CD14-positive monocyte (primary cell): ENCODE data around the gene GPC6. TPM values are rescaled to one million over a fixed set of nuclear protein-coding genes. Genes with fewer than 3 reads are reported as not detected.

Experiments
- DNase-seq, 3 donors: peaks; one replicate each; pipeline ENCODE4 v3.0.0-alpha.2; 2011 to 2022
- H2AFZ ChIP-seq: 2 replicates; pipeline ENCODE4 v1.6.0; 2012; ENCODE audit warnings: mild to moderate bottlenecking, low read depth, low read length, inconsistent platforms; ENCODE audit not compliant: insufficient read depth, poor library complexity, severe bottlenecking
- H3K27ac ChIP-seq, 2 donors: 1 replicate in 1 of 2; 2 replicates in 1 of 2; pipeline ENCODE4 v1.5.1; 2012 to 2013; ENCODE audit warnings: low read length in 2 of 2, control low read depth in 1 of 2, inconsistent platforms in 1 of 2, low read depth in 1 of 2, mild to moderate bottlenecking in 1 of 2
- H3K27me3 ChIP-seq, 2 donors: one replicate each; pipeline versions ENCODE4 v1.6.0 to v1.6.1; 2011 to 2013; ENCODE audit warnings: low read length in 2 of 2; ENCODE audit not compliant: control insufficient read depth in 2 of 2, insufficient read depth in 2 of 2
- H3K36me3 ChIP-seq, 2 donors: replicated peaks in 1 of 2; 1 replicate in 1 of 2; 2 replicates in 1 of 2; pipeline versions ENCODE4 v1.5.1 to v1.6.1; 2012 to 2013; ENCODE audit warnings: low read length in 2 of 2, control low read depth in 1 of 2, inconsistent platforms in 1 of 2, mild to moderate bottlenecking in 1 of 2; ENCODE audit not compliant: insufficient read depth in 2 of 2, control insufficient read depth in 1 of 2
- H3K4me1 ChIP-seq, 2 donors: 1 replicate in 1 of 2; 2 replicates in 1 of 2; pipeline versions ENCODE4 v1.5.1 to v1.6.1; 2012 to 2013; ENCODE audit warnings: low read length in 2 of 2, control low read depth in 1 of 2, inconsistent platforms in 1 of 2, mild to moderate bottlenecking in 1 of 2, moderate library complexity in 1 of 2; ENCODE audit not compliant: insufficient read depth in 2 of 2, control insufficient read depth in 1 of 2
- H3K4me2 ChIP-seq: replicated peaks from 2 replicates; pipeline ENCODE3; 2012; ENCODE audit warnings: low read length, moderate library complexity, mild to moderate bottlenecking; ENCODE audit not compliant: poor library complexity, severe bottlenecking; ENCODE audit errors: extremely low read depth
- H3K4me3 ChIP-seq, 3 experiments: fragments of 200-600 bp in 1 of 3; sonication (generic) in 1 of 3; replicated peaks in 1 of 3; 1 replicate in 2 of 3; 2 replicates in 1 of 3; pipeline ENCODE4 v1.5.1; 2011 to 2013; ENCODE audit warnings: low read length in 3 of 3, mild to moderate bottlenecking in 3 of 3, control low read depth in 2 of 3, low read depth in 2 of 3, inconsistent platforms in 1 of 3, moderate library complexity in 1 of 3
- H3K79me2 ChIP-seq: 2 replicates; pipeline ENCODE4 v1.6.0; 2012; ENCODE audit warnings: mild to moderate bottlenecking, control low read depth, inconsistent platforms, low read length, moderate library complexity; ENCODE audit not compliant: insufficient read depth
- H3K9ac ChIP-seq: 2 replicates; pipeline ENCODE4 v1.6.0; 2017; ENCODE audit warnings: low read length, mild to moderate bottlenecking; ENCODE audit not compliant: insufficient read depth, poor library complexity, severe bottlenecking
- H3K9me3 ChIP-seq, 2 donors: replicated peaks in 1 of 2; 1 replicate in 1 of 2; 2 replicates in 1 of 2; pipeline versions ENCODE4 v1.5.1 to v1.6.1; 2012 to 2013; ENCODE audit warnings: low read length in 2 of 2, control low read depth in 1 of 2; ENCODE audit not compliant: control insufficient read depth in 1 of 2, insufficient read depth in 1 of 2
- H4K20me1 ChIP-seq: 2 replicates; pipeline ENCODE4 v1.6.0; 2012; ENCODE audit warnings: mild to moderate bottlenecking, low read length, control low read depth, moderate library complexity; ENCODE audit not compliant: insufficient read depth
- H3K27ac Mint-ChIP-seq, 7 donors: one replicate each; pipeline ENCODE4 v1.8.0; 2020; ENCODE audit warnings: mild to moderate bottlenecking in 7 of 7, mixed read lengths in 7 of 7, moderate library complexity in 6 of 7, inconsistent platforms in 2 of 7
- H3K27me3 Mint-ChIP-seq, 3 donors: one replicate each; pipeline ENCODE4 v1.8.0; 2021 to 2022; ENCODE audit warnings: low read depth in 3 of 3, mild to moderate bottlenecking in 3 of 3, mixed read lengths in 3 of 3, moderate library complexity in 3 of 3, inconsistent platforms in 1 of 3
- H3K36me3 Mint-ChIP-seq, 2 donors: one replicate each; pipeline ENCODE4 v1.8.0; 2020; ENCODE audit warnings: mixed read lengths in 2 of 2, inconsistent platforms in 1 of 2, mild to moderate bottlenecking in 1 of 2
- H3K4me1 Mint-ChIP-seq: one replicate; pipeline ENCODE4 v1.8.0; 2020; ENCODE audit warnings: mild to moderate bottlenecking, mixed read lengths
- H3K4me3 Mint-ChIP-seq, 2 donors: one replicate each; pipeline ENCODE4 v1.8.0; 2020; ENCODE audit warnings: mild to moderate bottlenecking in 2 of 2, mixed read lengths in 2 of 2, moderate library complexity in 1 of 2
- H3K9me3 Mint-ChIP-seq, 7 donors: one replicate each; pipeline ENCODE4 v1.8.0; 2020 to 2022; ENCODE audit warnings: mixed read lengths in 7 of 7, mild to moderate bottlenecking in 6 of 7, moderate library complexity in 6 of 7, inconsistent platforms in 2 of 7
- CTCF ChIP-seq: fragments of 200-600 bp; IDR thresholded peaks from one replicate; pipeline ENCODE4 v1.8.0; 2022; ENCODE audit warnings: antibody characterized with exemption, mild to moderate bottlenecking
- WGBS: methylation state at CpG from one replicate; pipeline ENCODE4 v1.1.5; 2013; ENCODE audit warnings: missing lambda C conversion rate; ENCODE audit not compliant: insufficient coverage; 5-methylcytosine and 5-hydroxymethylcytosine counted together
- intact Hi-C, 2 donors: fragments of 100-400 bp; cut with micrococcal nuclease; formaldehyde crosslinking; loops; one replicate each; pipeline versions ENCODE4 v1.15.0 to v1.15.1; 2023
- polyA plus RNA-seq, 3 donors: library from polyadenylated mRNA; depleted of rRNA in 1 of 3; unstranded in 2 of 3; stranded (reverse) in 1 of 3; fragments of 300-500 nt in 2 of 3; fragments of >200 nt in 1 of 3; fragmentation: Illumina TruSeq in 2 of 3; gene quantifications; 1 replicate in 2 of 3; 2 replicates in 1 of 3; pipeline ENCODE4 v1.2.3, GENCODE V29; 2012 to 2021

Gene GPC6
- polyA plus RNA-seq, 3 donors, result not detected

- Mint-ChIP-seq H3K27me3 (no peaks in the 10 kb centered on the region), H3K4me3 (no peak overlapping the region), H3K36me3 (no peaks in the 10 kb centered on the region), H3K4me1 (no peaks in the 10 kb centered on the region), H3K9me3 (peaks cover 0 to 4% (median 0%) of the 10 kb centered on the region in 7 donors), H3K27ac (no peak overlapping the region)
- intact Hi-C loops, result no loop called here
- no peak overlapping the region for H3K4me2 ChIP-seq
- H3K27ac ChIP-seq, result no peak overlapping the region
- no peaks in the 10 kb centered on the region for H3K4me1 ChIP-seq
- H3K27me3 ChIP-seq, result no peaks in the 10 kb centered on the region
- no peaks in the 10 kb centered on the region for H3K79me2 ChIP-seq
- H4K20me1 ChIP-seq, result no peaks in the 10 kb centered on the region
- peaks cover 2 to 4% of the 10 kb centered on the region in 2 donors for H3K9me3 ChIP-seq
- H2AFZ ChIP-seq, result no peak overlapping the region
- no peak overlapping the region for H3K4me3 ChIP-seq
- H3K9ac ChIP-seq, result no peak overlapping the region
- no peaks in the 10 kb centered on the region for H3K36me3 ChIP-seq
- DNase-seq, result no peak
- no peak for TF ChIP-seq CTCF
Observed at GRCh38 chr13:93753639-93754038, 527.0 kb downstream of the GPC6 start.

- Histone ChIP-seq H2AFZ (no peak overlapping the region), H3K4me1 (no peaks in the 10 kb centered on the region), H3K4me3 (no peak overlapping the region), H3K36me3 (no peaks in the 10 kb centered on the region), H3K79me2 (no peaks in the 10 kb centered on the region), H4K20me1 (no peaks in the 10 kb centered on the region), H3K27ac (no peak overlapping the region), H3K9me3 (peaks cover 2 to 7% of the 10 kb centered on the region in 2 donors), H3K9ac (no peak overlapping the region), H3K27me3 (no peaks in the 10 kb centered on the region), H3K4me2 (no peak overlapping the region)
- Mint-ChIP-seq H3K27me3 (no peaks in the 10 kb centered on the region), H3K36me3 (no peaks in the 10 kb centered on the region), H3K4me1 (no peaks in the 10 kb centered on the region), H3K9me3 (peaks cover 0 to 6% (median 3%) of the 10 kb centered on the region in 7 donors), H3K27ac (no peak overlapping the region), H3K4me3 (no peak overlapping the region)
- intact Hi-C loops, result no loop called here
- no peak for DNase-seq
- WGBS, result no CpG with 5 or more reads among the region's 1 CpG
- TF ChIP-seq CTCF, result no peak
Observed at GRCh38 chr13:93755341-93755740, 528.7 kb downstream of the GPC6 start.
